ENCODE data around the gene MAN1A1.

- TF ChIP-seq CTCF (optimal IDR thresholded peaks at IDR 0.05 in 1 of 3, IDR thresholded peaks at IDR 0.05 in 1 of 3, conservative IDR thresholded peaks at IDR 0.05 in 1 of 3; ENCODE audit: extremely low read depth in 1 of 3, insufficient read depth in 2 of 3, low read length in 3 of 3) (no peak), EZH2 (IDR thresholded peaks at IDR 0.05; ENCODE audit: low read length) (no peak)
Measured at GRCh38 chr6:119148825-119149525, 200.6 kb downstream of the MAN1A1 start.

Data from keratinocyte (primary cell).